Caco-2 (cell line): ENCODE data around the gene RELB. TPM values are rescaled to one million over a fixed set of nuclear protein-coding genes. Genes with fewer than 3 reads are reported as not detected.

ENCODE experiments used
- BruUV-seq: library from RNA; stranded (reverse); fragments of 400-500 nt; replicated peaks from 2 replicates; lab custom pipeline; 2021; lab: Mats Ljungman, UMichigan
- CTCF ChIA-PET: fragments of 300-600 bp; sonication (Branson Sonifier 250); formaldehyde crosslinking; loops from one replicate; lab custom pipeline; 2022; ENCODE audit warnings: antibody characterized with exemption; lab: Charles Lee
- POLR2A ChIA-PET: fragments of 300-600 bp; sonication (Branson Sonifier 250); formaldehyde crosslinking; loops from one replicate; lab custom pipeline; 2022; ENCODE audit warnings: antibody characterized with exemption; lab: Charles Lee
- DNase-seq, 2 experiments: peaks; one replicate each; pipeline versions ENCODE4 v3.0.0 to v3.0.0-alpha.2; 2020 to 2022
- H3K27me3 ChIP-seq: replicated peaks from 2 replicates; pipeline ENCODE4 v1.6.0; 2011; ENCODE audit warnings: low read length; ENCODE audit not compliant: control insufficient read depth, insufficient read depth
- H3K36me3 ChIP-seq: 2 replicates; pipeline ENCODE4 v1.5.1; 2011; ENCODE audit warnings: low read length; ENCODE audit not compliant: control insufficient read depth, insufficient read depth
- H3K4me1 ChIP-seq: fragments of 250-450 bp; sonication (Bioruptor Pico); 2 replicates; pipeline ENCODE4 v1.5.1; 2020; ENCODE audit warnings: mild to moderate bottlenecking
- H3K4me3 ChIP-seq: 2 replicates; pipeline ENCODE4 v1.5.1; 2011; ENCODE audit warnings: low read depth, mild to moderate bottlenecking, control low read depth, low read length
- H3K9me3 ChIP-seq: fragments of 250-450 bp; sonication (Bioruptor Pico); 2 replicates; pipeline ENCODE4 v1.5.1; 2020; ENCODE audit warnings: mild to moderate bottlenecking, moderate library complexity
- H3K27ac Mint-ChIP-seq: one replicate; pipeline ENCODE4 v1.8.0; 2022; ENCODE audit warnings: mixed read lengths; ENCODE audit not compliant: unreplicated experiment
- H3K27me3 Mint-ChIP-seq: one replicate; pipeline ENCODE4 v1.8.0; 2022; ENCODE audit warnings: mixed read lengths; ENCODE audit not compliant: insufficient read depth, unreplicated experiment
- H3K36me3 Mint-ChIP-seq: one replicate; pipeline ENCODE4 v1.8.0; 2022; ENCODE audit warnings: mild to moderate bottlenecking, mixed read lengths; ENCODE audit not compliant: insufficient read depth, unreplicated experiment
- H3K4me1 Mint-ChIP-seq: one replicate; pipeline ENCODE4 v1.8.0; 2022; ENCODE audit warnings: low read depth, mixed read lengths; ENCODE audit not compliant: unreplicated experiment
- H3K4me3 Mint-ChIP-seq: one replicate; pipeline ENCODE4 v1.8.0; 2022; ENCODE audit warnings: mild to moderate bottlenecking, moderate library complexity, mixed read lengths; ENCODE audit not compliant: unreplicated experiment
- H3K9me3 Mint-ChIP-seq: one replicate; pipeline ENCODE4 v1.8.0; 2022; ENCODE audit warnings: mixed read lengths; ENCODE audit not compliant: unreplicated experiment
- CTCF ChIP-seq, 2 experiments: fragments of 200-600 bp in 1 of 2; IDR thresholded peaks; 1 replicate in 1 of 2; 2 replicates in 1 of 2; pipeline versions ENCODE4 v1.5.1 to v1.8.0; 2011 to 2022; ENCODE audit warnings: antibody characterized with exemption in 1 of 2, control low read depth in 1 of 2, inconsistent platforms in 1 of 2, low read depth in 1 of 2, low read length in 1 of 2, mild to moderate bottlenecking in 1 of 2, moderate library complexity in 1 of 2; ENCODE audit not compliant: insufficient read depth in 1 of 2, severe bottlenecking in 1 of 2, unreplicated experiment in 1 of 2
- intact Hi-C: fragments of 100-400 bp; cut with micrococcal nuclease; formaldehyde crosslinking; loops from one replicate; pipeline ENCODE4 v1.10.0; 2022; ENCODE audit not compliant: unreplicated experiment
- total RNA-seq: library from RNA; stranded (reverse); gene quantifications from 2 replicates; pipeline ENCODE4 v1.2.3, GENCODE V29; 2022

The RELB gene
- total RNA-seq, 1 experiment from 2014 or later: 6.3 TPM

DNA sequence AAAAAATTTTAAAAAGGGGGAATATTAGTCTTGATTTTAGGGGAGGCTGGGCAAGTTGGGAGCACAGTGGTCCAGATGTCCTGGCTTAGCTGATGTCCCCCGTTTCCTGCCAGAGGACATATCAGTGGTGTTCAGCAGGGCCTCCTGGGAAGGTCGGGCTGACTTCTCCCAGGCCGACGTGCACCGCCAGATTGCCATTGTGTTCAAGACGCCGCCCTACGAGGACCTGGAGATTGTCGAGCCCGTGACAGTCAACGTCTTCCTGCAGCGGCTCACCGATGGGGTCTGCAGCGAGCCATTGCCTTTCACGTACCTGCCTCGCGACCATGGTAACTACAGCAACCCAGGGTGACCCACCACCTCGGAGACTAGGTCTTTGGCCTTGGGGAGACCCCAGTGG lies 31.2 kb downstream of the RELB start:
- DNase-seq: no peak
- Mint-ChIP-seq H3K36me3 (peaks cover 24% of the 10 kb centered on the region), H3K4me1 (no peaks in the 10 kb centered on the region), H3K27me3 (no peaks in the 10 kb centered on the region), H3K4me3 (no peak overlapping the region), H3K9me3 (no peaks in the 10 kb centered on the region), H3K27ac (no peak overlapping the region)
- H3K9me3 ChIP-seq: no peaks in the 10 kb centered on the region
- no peaks in the 10 kb centered on the region; the same call in 1 of the 2 replicates for H3K36me3 ChIP-seq
- no TSS peak for BruUV-seq
- ChIA-PET POLR2A (no interaction called here), CTCF (no interaction called here)
- H3K27me3 ChIP-seq: no peaks in the 10 kb centered on the region
- H3K4me3 ChIP-seq: no peak overlapping the region
- intact Hi-C loops: no loop called here
- no peaks in the 10 kb centered on the region for H3K4me1 ChIP-seq
- no peak for TF ChIP-seq CTCF (IDR thresholded peaks at IDR 0.05; ENCODE audit: insufficient read depth in 1 of 2, low read depth in 1 of 2, low read length in 1 of 2, severe bottlenecking in 1 of 2, unreplicated experiment in 1 of 2)

DNA sequence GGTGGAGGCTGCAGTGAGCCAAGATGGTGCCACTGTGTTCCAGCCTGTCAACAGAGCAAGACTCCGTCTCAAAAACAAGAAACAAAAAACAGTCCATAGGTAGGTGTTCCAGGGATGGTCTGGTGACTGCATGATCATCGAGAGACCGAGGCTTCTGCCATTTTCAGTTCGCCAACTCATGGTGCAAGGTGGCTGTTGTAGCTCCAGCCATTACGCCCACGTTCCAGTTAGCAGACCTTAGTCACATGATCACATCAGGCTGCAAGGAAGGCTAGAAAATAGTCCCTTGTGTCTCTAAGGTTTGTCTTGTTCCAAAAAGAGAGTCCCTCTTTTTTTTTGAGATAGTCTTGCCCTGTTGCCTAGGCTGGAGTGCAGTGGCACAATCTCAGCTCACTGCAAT lies 34.5 kb downstream of the RELB start:
- CTCF ChIA-PET: no interaction called here
- no peak for DNase-seq
- POLR2A ChIA-PET: no interaction called here
- no peaks in the 10 kb centered on the region for H3K27me3 Mint-ChIP-seq
- H3K4me1 Mint-ChIP-seq: peaks cover 9% of the 10 kb centered on the region
- no peak overlapping the region for H3K4me3 Mint-ChIP-seq
- peaks cover 22% of the 10 kb centered on the region for H3K36me3 Mint-ChIP-seq
- no peak overlapping the region for H3K27ac Mint-ChIP-seq
- no peak overlapping the region for H3K4me3 ChIP-seq
- H3K9me3 Mint-ChIP-seq: no peaks in the 10 kb centered on the region
- H3K36me3 ChIP-seq: peaks cover 6% of the 10 kb centered on the region
- intact Hi-C loops: no loop called here
- BruUV-seq: no TSS peak
- no peaks in the 10 kb centered on the region for H3K9me3 ChIP-seq
- peaks cover 7% of the 10 kb centered on the region; the same call in 1 of the 2 replicates for H3K4me1 ChIP-seq
- TF ChIP-seq CTCF (IDR thresholded peaks at IDR 0.05; ENCODE audit: insufficient read depth in 1 of 2, low read depth in 1 of 2, low read length in 1 of 2, severe bottlenecking in 1 of 2, unreplicated experiment in 1 of 2): no peak
- H3K27me3 ChIP-seq: no peaks in the 10 kb centered on the region

- no peaks in the 10 kb centered on the region for H3K27me3 ChIP-seq
- peaks cover 9% of the 10 kb centered on the region for H3K4me1 Mint-ChIP-seq
- H3K36me3 Mint-ChIP-seq: peaks cover 33% of the 10 kb centered on the region
- ChIA-PET POLR2A (no interaction called here), CTCF (interaction anchor here (0.6 kb wide), 1 partner anchor 149 kb away, joined by 3 read pairs; no protein-coding TSS in a partner anchor)
- no peak overlapping the region for H3K27ac Mint-ChIP-seq
- BruUV-seq: no TSS peak
- no peaks in the 10 kb centered on the region for H3K27me3 Mint-ChIP-seq
- no peak overlapping the region for H3K4me3 ChIP-seq
- no peaks in the 10 kb centered on the region for H3K9me3 ChIP-seq
- no peak for DNase-seq
- H3K36me3 ChIP-seq: peaks cover 6% of the 10 kb centered on the region
- no peaks in the 10 kb centered on the region for H3K9me3 Mint-ChIP-seq
- TF ChIP-seq CTCF (IDR thresholded peaks at IDR 0.05; ENCODE audit: insufficient read depth in 1 of 2, low read depth in 1 of 2, low read length in 1 of 2, severe bottlenecking in 1 of 2, unreplicated experiment in 1 of 2): no peak
- intact Hi-C loops: loop anchor here (2.0 kb wide), 1 partner anchor 37 kb away; the partner anchor contains the start of gene RELB
- peaks cover 7% of the 10 kb centered on the region; the same call in 1 of the 2 replicates for H3K4me1 ChIP-seq
- H3K4me3 Mint-ChIP-seq: peak overlapping the region; percentile 87
Measured at GRCh38 chr19:45037393-45038169, 36.3 kb downstream of the RELB start.
